ENCODE measurements around the gene FBF1.
"Not testable (repeated sequence)": the region's sequence is repeated elsewhere in the genome, so short reads cannot be mapped to it uniquely, and the experiment has no call there.

FBF1 gene

GRCh38 chr17:75874323-75875181 lies 66.3 kb downstream of the FBF1 start:
- no peak for DNase-seq

- no peak for DNase-seq
Measured at GRCh38 chr17:75873587-75874322, 67.1 kb downstream of the FBF1 start.

- peak; percentile 26 for DNase-seq
Measured at GRCh38 chr17:75872434-75873351, 68.1 kb downstream of the FBF1 start.

GRCh38 chr17:75870228-75870627 lies 70.6 kb downstream of the FBF1 start:
- DNase-seq = not testable (repeated sequence)

GRCh38 chr17:75869282-75870141 lies 71.3 kb downstream of the FBF1 start:
- DNase-seq = no peak

- DNase-seq = not testable (repeated sequence)
Measured at GRCh38 chr17:75868730-75869281, 72.0 kb downstream of the FBF1 start.

- DNase-seq = not testable (repeated sequence)
Measured at GRCh38 chr17:75865404-75866188, 75.2 kb downstream of the FBF1 start.

GRCh38 chr17:75864887-75865286 lies 76.0 kb downstream of the FBF1 start:
- not testable (repeated sequence) for DNase-seq

GRCh38 chr17:75864448-75864871 lies 76.4 kb downstream of the FBF1 start:
- DNase-seq = no peak

- no peak for DNase-seq
Measured at GRCh38 chr17:75861927-75862317, 78.9 kb downstream of the FBF1 start.

Measured in activated naive CD4-positive, alpha-beta T cell treated with anti-CD3 and anti-CD28 coated beads, Interleukin-2, amount 50 U/mL, for 16 hours (primary cell).